ENCODE measurements around the gene DUSP16.
"Not testable (repeated sequence)": the region's sequence is repeated elsewhere in the genome, so short reads cannot be mapped to it uniquely, and the experiment has no call there.

The DUSP16 gene

DNA sequence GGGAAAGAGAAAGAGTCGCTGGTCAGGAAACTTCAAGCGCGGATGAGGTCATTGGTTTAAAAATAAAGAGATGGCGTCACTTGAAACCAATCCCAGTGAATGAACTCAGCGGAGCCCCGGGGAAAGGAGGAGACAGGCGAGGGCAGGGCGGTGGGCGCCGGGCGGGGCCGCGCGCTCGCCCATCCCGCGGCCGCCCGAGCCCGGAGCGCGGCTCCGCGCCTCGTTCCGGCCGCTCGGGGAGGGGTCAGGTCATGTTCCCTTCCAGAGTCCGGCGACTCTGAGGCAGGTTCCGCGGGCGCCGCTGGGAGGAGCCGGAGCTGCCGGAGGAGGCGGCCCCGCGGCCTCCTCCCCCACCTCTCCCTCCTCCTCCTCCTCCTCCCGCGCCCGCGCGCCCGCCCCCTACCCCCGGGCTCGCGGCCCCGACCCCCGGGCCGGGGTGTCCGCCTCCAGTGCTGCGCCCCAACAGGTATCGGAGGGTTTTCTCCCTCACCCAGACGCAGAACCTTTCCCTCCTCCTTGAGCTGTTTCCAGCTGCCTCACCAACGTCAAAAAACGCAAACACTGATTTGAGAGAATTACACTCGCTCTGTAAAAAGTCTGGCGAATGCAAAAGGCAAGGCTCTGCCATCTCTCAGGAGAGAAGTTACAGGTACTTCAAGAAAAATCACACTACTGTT, at the start of gene DUSP16:
DUSP16 (minus strand) TSS at position 279 of the 677 bp plus-strand sequence. CDS start 41,765 bp downstream, outside the sequence.
- DNase-seq = peak; percentile 94

GRCh38 chr12:12612358-12612757, 49.7 kb upstream of the DUSP16 start:
- peak; percentile 67 for DNase-seq

DNA sequence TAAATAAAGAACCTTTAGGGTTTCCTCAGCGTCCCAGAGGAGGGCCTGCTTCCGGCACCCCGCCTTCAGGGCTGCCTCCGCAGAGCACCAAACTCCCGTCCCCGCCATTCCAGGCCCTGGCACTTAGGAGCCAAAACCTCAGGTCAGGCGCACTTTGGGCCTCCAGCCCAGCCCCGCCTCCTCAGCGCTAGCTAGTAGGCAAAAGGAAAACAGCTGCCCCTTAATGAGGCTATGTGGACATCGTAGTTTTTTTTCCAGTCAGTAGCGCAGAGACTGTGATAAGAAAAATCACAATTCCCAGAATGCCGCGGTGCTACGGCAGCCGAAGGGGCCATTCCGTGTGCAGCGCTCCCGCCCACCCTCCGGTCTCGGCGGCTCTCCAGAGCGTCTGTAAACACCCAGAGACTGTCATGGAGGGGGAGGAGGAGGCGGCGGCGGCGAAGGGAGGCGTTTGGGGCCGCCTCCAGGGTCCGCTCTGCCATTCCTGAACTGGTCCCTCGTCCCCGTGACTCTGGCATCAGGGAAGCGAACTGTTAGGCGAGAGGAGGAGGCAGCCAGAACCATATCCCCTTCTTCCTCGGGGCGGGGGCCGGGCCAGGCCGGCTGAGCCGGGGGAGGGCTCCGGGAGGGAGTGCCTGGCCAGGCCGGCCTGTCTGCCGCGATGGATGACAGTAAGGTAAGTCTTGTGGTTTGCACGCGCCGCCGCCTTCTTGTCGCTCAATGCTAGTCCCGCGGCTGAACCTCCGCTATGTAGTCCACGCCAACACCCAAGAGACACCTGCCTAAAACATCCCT, 49.0 kb upstream of the DUSP16 start, which contains the start of gene CREBL2:
CREBL2 (plus strand) TSS at position 365 of the 795 bp plus-strand sequence; CDS start at position 662, 297 bp downstream.
- DNase-seq = peak; percentile 94

DNA sequence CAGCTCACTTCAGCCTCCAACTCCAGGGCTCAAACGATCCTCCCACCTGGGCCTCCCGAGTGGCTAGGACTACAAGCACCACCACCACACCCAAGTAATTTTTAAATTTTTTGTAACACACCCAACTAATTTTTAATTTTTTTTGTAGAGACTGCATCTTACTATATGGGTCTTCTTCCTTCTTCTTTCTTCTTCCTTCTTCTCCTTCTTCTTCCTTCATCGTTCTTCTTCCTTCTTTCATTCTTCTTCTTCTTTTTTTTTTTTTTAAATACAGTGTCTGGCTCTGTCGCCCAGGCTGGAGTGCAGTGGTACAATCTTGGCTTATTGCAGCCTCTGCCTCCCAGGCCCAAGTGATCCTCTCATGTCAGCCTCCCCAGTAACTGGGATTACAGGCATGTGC, 48.0 kb upstream of the DUSP16 start:
- no peak for DNase-seq

GRCh38 chr12:12609692-12610091, 47.0 kb upstream of the DUSP16 start:
- DNase-seq = no peak

- DNase-seq = peak; percentile 66
Observed at GRCh38 chr12:12608557-12608957, 45.9 kb upstream of the DUSP16 start.

DNA sequence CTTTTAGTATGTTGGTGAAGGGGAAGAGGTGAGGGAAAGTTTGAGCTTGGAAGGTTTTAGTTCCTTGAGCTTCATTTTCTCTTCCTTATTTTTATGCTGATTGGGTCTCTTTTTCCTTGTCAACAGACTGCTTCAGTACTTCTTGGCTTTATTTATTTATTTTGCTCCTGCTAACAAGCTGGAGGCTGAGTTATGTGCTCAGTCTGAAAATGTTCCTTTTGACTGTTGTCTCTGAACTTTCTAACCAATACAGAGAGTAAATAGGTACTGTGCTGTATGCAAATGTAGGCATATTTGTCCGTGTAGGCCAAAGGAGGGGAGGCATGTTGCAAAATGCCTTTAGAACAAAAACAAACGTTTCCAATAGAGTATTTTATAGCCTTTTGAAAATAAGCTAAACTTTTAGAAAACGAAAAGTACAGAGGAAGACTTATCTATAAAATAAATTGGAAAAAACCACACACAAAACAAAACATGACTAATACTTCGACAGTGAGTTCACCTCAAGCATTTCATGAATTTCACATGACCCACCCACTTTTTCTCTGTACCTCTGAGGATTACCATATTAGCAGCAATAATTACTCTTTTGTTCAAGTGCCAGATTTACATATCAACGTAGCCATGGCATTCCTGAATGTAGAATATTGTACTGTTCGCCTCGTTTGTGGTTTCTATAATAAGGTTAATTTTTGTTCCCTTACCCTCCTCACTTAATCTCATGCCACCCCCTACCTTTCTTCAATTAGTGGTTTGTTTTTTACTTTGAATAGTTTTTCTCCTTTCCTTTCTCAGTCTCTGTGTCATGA, 44.3 kb upstream of the DUSP16 start:
- no peak for DNase-seq

DNA sequence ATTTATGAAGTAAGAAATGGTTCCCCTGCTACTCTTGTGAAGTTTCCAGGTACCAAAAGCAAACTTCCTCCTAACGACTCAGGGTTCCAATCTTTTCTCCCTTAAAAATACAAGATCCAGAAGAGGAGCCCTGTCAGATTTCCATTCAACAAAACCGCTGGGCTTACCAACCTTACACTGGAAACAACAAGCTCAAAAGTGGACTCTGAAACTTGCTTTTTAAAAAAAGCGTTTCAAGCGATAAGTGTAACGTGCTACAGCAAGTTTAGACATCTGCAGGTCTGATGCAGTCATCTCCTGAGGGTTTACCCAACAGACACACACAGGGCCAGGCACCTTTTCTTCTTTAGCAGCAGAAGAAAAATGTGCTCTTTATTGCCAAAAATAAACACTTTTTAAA, 42.1 kb upstream of the DUSP16 start:
- no peak for DNase-seq

DNA sequence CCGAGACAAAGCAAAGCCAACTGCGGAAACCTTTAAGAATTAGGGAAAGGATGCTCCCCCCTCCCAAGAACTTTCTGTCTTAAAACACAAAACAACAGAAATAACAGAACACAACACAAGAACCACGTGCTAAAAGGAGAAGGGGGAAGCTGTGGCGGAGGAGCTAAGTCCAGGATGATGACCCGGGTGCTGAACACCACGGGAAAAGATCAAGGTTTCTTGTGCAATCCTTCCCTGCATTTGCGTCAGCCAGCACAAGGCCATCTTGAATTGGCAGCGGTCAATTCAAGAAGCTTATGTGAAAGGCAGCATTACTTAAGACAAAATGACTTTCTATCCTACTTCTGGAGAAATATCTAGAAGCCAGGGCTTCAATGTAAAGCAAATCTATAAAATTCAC, 38.0 kb upstream of the DUSP16 start:
- no peak for DNase-seq

- no peak for DNase-seq
Observed at GRCh38 chr12:12599750-12600643, 37.3 kb upstream of the DUSP16 start.

GRCh38 chr12:12598864-12599263, 36.2 kb upstream of the DUSP16 start:
- no peak for DNase-seq

GRCh38 chr12:12596598-12596997, 33.9 kb upstream of the DUSP16 start:
- not testable (repeated sequence) for DNase-seq

DNA sequence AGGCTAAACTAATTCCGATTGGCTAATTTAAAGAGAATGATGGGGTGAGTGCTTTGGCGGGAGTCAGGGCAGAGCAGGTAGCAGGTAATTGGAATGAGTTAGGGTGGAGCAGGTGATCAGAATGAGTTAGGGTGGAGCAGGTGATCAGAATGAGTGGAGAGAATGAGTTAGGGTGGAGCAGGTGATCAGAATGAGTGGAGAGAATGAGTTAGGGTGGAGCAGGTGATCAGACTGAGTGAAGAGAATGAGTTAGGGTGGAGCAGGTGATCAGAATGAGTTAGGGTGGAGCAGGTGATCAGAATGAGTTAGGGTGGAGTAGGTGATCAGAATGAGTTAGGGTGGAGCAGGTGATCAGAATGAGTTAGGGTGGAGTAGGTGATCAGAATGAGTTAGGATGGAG, 33.3 kb upstream of the DUSP16 start:
- DNase-seq = not testable (repeated sequence)

GRCh38 chr12:12592930-12593329, 30.3 kb upstream of the DUSP16 start:
- no peak for DNase-seq

GRCh38 chr12:12590961-12591360, 28.3 kb upstream of the DUSP16 start:
- no peak for DNase-seq

- DNase-seq = not testable (repeated sequence)
Observed at GRCh38 chr12:12588436-12588835, 25.8 kb upstream of the DUSP16 start.

DNA sequence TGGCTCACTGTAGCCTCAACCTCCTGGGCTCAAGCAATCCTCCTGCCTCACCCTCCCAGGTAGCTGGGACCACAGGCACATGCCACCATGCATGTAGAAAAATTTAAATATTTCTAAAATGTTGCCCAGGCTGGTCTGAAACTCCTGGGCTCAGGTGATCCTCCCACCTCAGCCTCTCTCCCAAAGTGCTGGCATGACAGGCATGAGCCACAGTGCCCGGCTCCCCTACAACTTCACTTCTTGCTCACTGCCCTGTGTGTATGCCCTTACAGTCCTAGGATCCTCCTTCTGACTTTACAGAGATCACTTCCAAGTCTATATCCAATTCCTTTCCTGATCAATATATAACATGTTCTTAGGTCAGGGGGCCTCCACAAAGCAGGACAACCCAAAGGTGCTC, 25.2 kb upstream of the DUSP16 start:
- DNase-seq = no peak

GRCh38 chr12:12586879-12587675, 24.4 kb upstream of the DUSP16 start:
- DNase-seq = no peak

DNA sequence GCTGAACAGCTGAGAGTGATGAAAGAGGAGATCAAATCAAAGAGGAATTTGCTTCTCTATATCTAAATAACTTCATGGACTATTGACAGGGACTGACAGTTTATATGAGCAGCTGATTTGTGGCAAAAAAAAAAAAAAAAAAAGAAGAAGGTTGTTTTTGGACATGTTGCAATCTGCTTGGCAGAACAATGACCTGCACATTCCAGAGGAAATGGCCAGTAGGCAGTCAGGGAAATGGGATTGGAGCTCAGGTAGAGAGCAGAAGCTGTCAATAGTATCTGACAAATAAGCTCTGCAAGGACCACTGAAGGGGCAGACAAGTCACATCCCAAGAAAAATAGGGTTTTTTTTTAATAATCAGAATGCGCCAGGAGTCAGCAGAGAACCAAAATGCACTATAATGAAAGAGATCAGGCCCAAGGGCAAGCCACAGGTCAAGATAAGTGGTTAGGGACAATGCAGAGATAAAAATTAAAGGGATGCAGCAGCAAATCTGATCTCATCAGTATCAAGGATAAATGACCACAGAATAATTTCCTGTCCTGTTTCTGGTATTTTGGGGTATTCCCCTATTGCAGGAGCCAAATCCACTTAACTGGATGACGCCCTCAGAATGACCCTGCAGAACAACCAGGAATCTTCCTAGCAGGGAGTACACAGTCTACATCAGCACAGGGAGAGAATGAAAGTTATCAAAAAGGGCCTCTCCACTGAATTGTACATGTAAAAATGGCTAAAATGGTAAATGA, 22.6 kb upstream of the DUSP16 start:
- DNase-seq = no peak

- no peak for DNase-seq
Observed at GRCh38 chr12:12583510-12584178, 21.0 kb upstream of the DUSP16 start.
